Sigmoid colon (tissue), 4 donors: ENCODE results near the gene UQCRH.

ENCODE experiments used
- CTCF ChIP-seq, 4 experiments: fragments of 450-650 bp in 3 of 4; fragments of 200-600 bp in 1 of 4; IDR thresholded peaks; one replicate each; pipeline ENCODE4 v1.5.1; 2016 to 2019; ENCODE audit warnings: antibody characterized with exemption in 4 of 4, mild to moderate bottlenecking in 3 of 4, moderate library complexity in 2 of 4
- EP300 ChIP-seq, 4 donors: sonication (generic); formaldehyde crosslinking; IDR thresholded peaks; one replicate each; pipeline ENCODE4 v1.6.1; 2017; ENCODE audit warnings: antibody characterized with exemption in 4 of 4
- POLR2A ChIP-seq, 2 donors: fragments of 450-650 bp; IDR thresholded peaks; one replicate each; pipeline ENCODE4 v1.6.1; 2016; ENCODE audit warnings: antibody characterized with exemption in 2 of 2, mild to moderate bottlenecking in 2 of 2, moderate library complexity in 2 of 2
- POLR2AphosphoS5 ChIP-seq, 4 donors: sonication (generic); formaldehyde crosslinking; IDR thresholded peaks; one replicate each; pipeline ENCODE4 v1.6.1; 2017; ENCODE audit warnings: antibody characterized with exemption in 4 of 4

- TF ChIP-seq CTCF (IDR thresholded peaks at IDR 0.05) (no peak), EP300 (IDR thresholded peaks at IDR 0.05) (no peak), POLR2A (IDR thresholded peaks at IDR 0.05) (no peak), POLR2AphosphoS5 (IDR thresholded peaks at IDR 0.05) (no peak)
Observed at GRCh38 chr1:46306159-46306530, 2.6 kb downstream of the UQCRH start.
